ACC112 (cell line): ENCODE data around the gene FBLN2.
"Not testable (repeated sequence)": the region's sequence is repeated elsewhere in the genome, so short reads cannot be mapped to it uniquely, and the experiment has no call there.

Experiments
- H2AFZ ChIP-seq: fragments of 200-600 bp; sonication (generic); one replicate; pipeline ENCODE4 v1.6.0; 2017; ENCODE audit warnings: antibody characterized with exemption, low read length; ENCODE audit not compliant: unreplicated experiment
- H3K27ac ChIP-seq: fragments of 200-600 bp; sonication (generic); 2 replicates; pipeline ENCODE4 v1.5.1; 2014; ENCODE audit warnings: low read depth, mild to moderate bottlenecking, antibody characterized with exemption, low read length, moderate library complexity
- H3K27me3 ChIP-seq: fragments of 200-600 bp; sonication (generic); 2 replicates; pipeline ENCODE4 v1.6.1; 2014; ENCODE audit warnings: mild to moderate bottlenecking, antibody characterized with exemption, low read length, moderate library complexity, mixed read lengths; ENCODE audit not compliant: insufficient read depth
- H3K36me3 ChIP-seq: fragments of 200-600 bp; sonication (generic); 2 replicates; pipeline ENCODE4 v1.6.1; 2016; ENCODE audit warnings: mild to moderate bottlenecking, antibody characterized with exemption, low read length, moderate library complexity, mixed read lengths; ENCODE audit not compliant: insufficient read depth
- H3K4me1 ChIP-seq: fragments of 200-600 bp; sonication (generic); one replicate; pipeline ENCODE4 v1.6.1; 2016; ENCODE audit warnings: low read length, mixed read lengths; ENCODE audit not compliant: insufficient read depth, unreplicated experiment, control insufficient read depth
- H3K4me3 ChIP-seq: fragments of 200-600 bp; sonication (generic); 2 replicates; pipeline ENCODE4 v1.5.1; 2014; ENCODE audit warnings: mild to moderate bottlenecking, low read depth, low read length
- H3K79me2 ChIP-seq: fragments of 200-600 bp; sonication (generic); one replicate; pipeline ENCODE4 v1.6.0; 2016; ENCODE audit warnings: low read length; ENCODE audit not compliant: control insufficient read depth, unreplicated experiment, insufficient read depth

Gene FBLN2

DNA sequence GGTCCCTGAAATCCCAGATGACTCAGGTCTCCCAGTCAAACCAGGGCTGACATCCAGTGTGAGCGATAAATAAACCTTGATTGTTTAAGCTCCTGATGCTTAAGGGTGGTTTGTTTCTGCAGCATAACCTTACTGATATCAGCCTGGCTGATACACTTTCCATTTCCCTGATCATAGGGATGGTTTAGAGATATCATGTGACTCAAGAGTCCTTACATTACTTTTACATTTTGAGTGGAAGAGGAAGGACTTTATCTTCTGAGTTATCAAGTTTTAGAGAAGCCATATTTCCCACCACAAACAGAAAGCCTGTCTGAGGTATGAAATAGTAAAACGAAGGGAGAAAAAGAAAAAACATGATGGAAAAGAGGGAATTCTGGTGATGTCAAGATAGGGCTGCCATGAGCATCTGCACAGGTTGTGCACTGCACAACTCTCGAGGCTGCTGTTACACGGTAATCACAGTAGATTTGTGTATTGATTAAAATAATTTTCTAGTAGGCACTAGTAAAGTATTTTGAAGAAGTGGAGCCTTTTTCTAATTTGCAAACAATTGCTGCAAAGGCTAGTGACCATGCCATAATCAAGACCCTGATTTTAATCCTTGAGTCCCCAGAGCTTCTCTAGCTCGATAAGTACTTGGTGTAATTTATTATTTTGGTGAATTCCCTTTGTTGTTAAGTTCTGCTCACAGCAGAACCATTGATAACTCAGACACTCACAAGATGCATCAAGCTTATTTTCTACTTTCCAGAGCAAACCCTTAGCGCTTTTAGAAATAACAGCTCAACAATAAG lies 34.1 kb upstream of the FBLN2 start:
- Histone ChIP-seq H3K27me3 (no peaks in the 10 kb centered on the region), H3K4me3 (no peak overlapping the region), H3K27ac (no peak overlapping the region), H2AFZ (no peak overlapping the region), H3K4me1 (peaks cover 11% of the 10 kb centered on the region), H3K79me2 (no peaks in the 10 kb centered on the region), H3K36me3 (no peaks in the 10 kb centered on the region)

DNA sequence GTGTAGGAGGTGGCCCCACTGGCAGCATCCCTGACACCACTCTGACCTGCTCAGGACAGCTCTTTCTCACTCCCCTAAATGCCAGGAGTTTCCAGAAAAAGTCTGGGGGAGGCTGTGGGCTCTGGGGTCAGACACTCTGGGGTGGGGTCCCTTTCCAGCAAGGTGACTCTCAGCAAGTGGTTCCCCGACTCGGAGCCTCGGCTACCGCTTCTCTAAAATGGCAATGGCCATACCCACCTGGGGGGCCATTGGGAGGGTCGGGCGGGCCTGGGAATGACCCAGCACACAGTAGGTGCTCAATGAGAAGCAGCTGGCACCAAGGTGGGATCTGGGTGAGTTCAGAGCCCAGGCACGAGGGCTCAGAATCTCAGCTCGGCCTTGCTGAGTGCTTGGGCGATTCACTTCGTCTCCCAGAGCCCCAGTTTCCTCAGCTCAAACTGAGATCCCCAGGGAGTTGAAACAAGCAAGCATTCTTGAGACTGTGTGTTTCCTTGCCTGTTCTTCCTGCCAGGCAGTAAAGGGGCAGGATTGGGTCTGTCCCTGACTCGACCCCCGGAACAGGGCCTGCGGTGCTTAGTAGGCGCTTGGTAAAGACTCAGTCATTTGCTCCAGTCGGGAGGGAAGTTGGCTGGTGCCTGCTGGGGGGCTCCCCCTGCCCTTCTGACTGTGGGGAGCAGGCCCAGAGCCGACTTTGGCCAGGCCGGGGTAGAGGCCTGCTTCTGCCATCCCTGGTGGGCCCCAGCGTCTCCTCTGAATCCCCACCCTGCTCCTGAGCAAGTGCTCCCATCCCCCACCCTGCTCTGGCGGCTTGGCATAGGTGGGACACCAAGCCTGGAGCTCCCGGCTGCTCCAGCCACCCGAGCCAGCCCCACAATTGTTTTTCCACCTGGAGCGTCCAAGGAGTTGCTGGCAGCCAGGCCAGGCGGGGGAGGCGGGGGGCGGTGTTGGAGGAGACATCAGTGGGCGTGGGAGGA lies 32.9 kb upstream of the FBLN2 start:
- no peaks in the 10 kb centered on the region for H3K27me3 ChIP-seq

DNA sequence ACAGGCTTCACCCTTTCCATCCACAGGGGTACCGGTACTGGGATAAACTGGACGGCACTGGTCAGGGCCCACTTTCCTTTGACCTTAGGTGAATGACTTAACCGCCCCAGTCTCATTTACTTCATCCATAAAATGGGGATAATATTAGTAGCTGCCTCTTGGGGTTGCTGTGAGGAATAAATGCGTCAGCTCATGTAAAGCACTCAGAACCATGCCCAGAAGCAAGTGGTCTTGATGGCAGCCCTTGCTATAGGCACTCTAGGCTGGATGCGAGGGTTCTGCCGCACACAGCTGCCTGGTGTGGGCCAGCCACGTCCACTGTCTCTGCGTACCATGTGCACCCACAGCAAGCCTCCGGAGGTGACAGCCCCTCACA lies 32.2 kb upstream of the FBLN2 start:
- no peak overlapping the region for H3K4me3 ChIP-seq
- no peaks in the 10 kb centered on the region for H3K36me3 ChIP-seq
- peaks cover 11% of the 10 kb centered on the region for H3K4me1 ChIP-seq
- H3K27me3 ChIP-seq = no peaks in the 10 kb centered on the region
- H3K79me2 ChIP-seq = no peaks in the 10 kb centered on the region
- H2AFZ ChIP-seq = no peak overlapping the region
- no peak overlapping the region for H3K27ac ChIP-seq

More for the DNA sequence above, 32.9 kb upstream of the FBLN2 start:
- H3K79me2 ChIP-seq = no peaks in the 10 kb centered on the region
- H3K4me1 ChIP-seq = peaks cover 11% of the 10 kb centered on the region
- no peak overlapping the region for H3K4me3 ChIP-seq
- no peak overlapping the region for H3K27ac ChIP-seq
- no peaks in the 10 kb centered on the region for H3K36me3 ChIP-seq
- H2AFZ ChIP-seq = no peak overlapping the region

DNA sequence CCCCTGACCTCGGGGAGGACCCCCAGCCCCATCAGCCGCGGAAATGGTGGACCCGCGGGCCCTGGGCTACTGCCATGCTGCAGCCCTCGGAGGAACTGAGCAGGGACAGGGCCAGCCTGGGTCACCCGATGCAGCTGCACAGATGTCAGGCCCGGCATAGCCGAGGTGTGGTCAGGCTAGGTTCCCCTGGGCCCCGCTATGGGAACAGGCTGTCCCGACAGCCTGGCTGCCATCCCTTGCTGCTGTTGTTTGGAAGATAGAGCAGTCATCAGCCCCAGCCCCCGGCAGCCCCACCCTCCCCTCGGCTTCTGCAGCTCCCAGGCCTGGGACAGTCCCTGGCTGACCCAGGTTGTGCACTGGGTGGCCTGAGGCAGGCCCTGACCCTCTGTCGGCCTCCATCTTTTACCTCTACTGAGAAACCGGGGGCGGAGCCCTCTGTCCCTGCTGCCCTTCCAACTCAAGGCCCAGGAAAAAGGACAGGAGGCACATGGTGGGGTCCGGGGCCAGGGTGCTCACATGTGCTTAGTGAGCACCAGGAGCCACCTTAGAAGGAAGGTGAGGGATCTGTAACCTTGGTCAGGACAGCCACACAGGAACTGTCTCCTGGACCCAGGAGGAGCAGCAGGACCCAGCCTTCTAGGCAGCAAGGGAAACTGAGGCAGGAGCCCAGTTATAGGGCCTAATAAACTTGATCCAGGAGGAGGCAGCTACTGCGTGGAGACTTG lies 31.5 kb upstream of the FBLN2 start:
- Histone ChIP-seq H3K4me3 (no peak overlapping the region), H3K36me3 (no peaks in the 10 kb centered on the region), H2AFZ (no peak overlapping the region), H3K27me3 (no peaks in the 10 kb centered on the region), H3K4me1 (peaks cover 11% of the 10 kb centered on the region), H3K79me2 (no peaks in the 10 kb centered on the region), H3K27ac (no peak overlapping the region)

DNA sequence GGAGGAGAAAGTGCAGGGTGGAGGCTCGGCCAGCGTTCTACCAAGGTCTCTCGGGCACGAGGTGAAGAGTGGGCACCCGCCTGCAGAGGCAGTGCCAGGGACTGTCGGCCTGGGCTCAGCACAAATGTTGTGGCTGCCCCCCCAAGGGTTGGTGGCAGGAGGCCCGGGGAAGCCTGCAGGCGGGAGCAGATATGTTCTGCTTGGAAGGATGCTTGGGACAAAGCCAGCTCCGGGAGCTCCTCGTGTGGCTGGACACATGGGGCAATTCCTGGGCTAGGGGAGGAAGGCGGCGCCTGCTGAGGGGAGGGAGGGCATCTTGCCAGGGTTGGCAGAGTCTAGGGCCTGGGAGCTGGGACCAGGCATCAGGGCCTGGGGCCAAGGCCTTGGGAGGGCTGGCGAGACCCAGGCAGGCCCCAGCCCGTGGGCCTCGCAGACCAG lies 30.4 kb upstream of the FBLN2 start:
- no peaks in the 10 kb centered on the region for H3K79me2 ChIP-seq
- H2AFZ ChIP-seq = no peak overlapping the region
- peaks cover 10% of the 10 kb centered on the region for H3K4me1 ChIP-seq
- H3K36me3 ChIP-seq = no peaks in the 10 kb centered on the region
- H3K27me3 ChIP-seq = no peaks in the 10 kb centered on the region
- H3K27ac ChIP-seq = no peak overlapping the region
- H3K4me3 ChIP-seq = no peak overlapping the region

DNA sequence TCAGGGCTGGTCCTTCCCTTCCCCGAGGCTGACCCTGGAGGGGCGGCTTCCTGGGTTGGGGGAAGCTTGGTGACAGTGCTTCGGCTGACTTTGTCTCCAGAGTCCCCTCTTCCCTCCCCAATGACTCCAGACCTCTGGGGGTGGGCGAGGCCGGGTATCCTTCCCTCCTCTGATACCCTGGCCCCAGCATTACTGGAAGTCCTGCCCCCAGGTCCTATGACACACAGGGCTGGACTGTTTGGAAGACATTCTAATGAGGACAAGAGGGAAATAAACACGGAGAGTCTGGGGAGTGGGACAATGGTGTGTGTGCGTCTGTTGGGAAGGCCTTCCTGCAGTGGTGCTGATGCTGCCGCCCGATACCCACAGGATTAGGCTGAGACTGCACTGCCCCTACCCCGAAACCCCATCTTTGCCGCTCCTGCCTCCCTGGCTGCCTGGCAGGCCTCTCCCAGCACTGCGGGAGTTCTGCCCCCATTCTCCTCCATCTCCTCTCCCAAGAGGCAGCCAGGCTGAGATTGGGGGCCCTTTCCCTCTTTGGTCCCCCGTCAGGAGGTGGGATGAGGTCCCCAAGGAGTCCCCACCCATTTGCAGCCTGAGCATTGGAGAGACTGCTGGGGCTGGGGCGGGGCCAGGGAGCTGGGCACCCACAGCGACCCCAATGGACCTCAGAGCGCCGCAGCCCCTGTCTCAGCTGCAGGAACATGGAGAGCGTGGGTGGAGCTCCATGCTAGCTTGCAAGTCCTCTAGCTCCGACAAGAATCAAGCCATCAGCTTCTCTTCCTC lies 29.7 kb upstream of the FBLN2 start:
- Histone ChIP-seq H3K36me3 (no peaks in the 10 kb centered on the region), H3K4me1 (peaks cover 9% of the 10 kb centered on the region), H3K79me2 (no peaks in the 10 kb centered on the region), H2AFZ (no peak overlapping the region), H3K27ac (no peak overlapping the region), H3K4me3 (no peak overlapping the region), H3K27me3 (no peaks in the 10 kb centered on the region)

DNA sequence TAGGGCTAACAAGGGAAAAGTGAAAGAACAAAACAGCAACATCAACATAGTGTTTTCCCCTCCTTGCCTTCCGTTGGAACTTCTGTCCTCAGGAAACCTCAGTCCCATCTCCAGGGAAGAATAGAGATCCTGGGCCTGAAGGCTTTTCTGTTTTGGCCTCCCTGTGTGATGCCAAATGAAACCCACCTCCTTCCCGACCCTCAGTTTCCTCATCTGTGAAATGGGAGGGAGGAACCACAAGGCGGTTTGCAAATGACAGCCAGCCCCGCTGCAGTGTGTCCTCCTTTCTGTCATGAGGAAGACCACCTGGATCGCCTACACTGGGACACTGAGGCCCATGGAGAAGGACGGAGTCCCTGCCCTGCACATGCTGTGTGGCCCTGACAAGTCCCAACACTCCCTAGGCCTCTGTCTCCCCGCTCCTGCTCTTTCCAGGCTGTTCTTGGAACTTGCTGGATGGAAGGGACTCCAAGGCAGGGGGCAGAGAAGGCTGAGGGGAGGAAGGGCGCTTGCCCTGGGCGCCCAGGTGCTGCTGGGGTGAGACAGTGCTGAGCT lies 28.5 kb upstream of the FBLN2 start:
- Histone ChIP-seq H3K4me3 (no peak overlapping the region), H3K79me2 (no peaks in the 10 kb centered on the region), H3K27ac (no peak overlapping the region), H3K36me3 (no peaks in the 10 kb centered on the region), H2AFZ (no peak overlapping the region), H3K27me3 (no peaks in the 10 kb centered on the region), H3K4me1 (peaks cover 9% of the 10 kb centered on the region)

DNA sequence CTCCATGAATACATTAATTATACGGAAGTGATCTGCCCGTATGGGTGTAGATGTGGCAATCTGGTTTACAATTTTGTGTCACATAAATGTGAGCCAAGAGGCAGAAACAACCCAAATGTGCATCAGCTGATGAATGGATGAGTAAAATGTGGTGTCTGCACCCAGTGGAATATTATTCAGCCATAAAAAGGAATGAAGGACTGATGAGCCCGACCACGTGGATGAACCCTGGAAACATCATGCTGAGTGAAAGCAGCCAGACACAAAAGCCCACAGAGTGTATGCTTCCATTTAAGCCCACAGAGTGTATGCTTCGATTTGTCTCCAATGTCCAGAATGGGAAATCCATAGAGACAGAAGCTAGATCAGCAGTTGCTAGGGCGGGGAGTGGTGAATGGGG lies 27.6 kb upstream of the FBLN2 start:
- Histone ChIP-seq H3K4me3 (no peak overlapping the region), H3K79me2 (no peaks in the 10 kb centered on the region), H3K4me1 (peaks cover 9% of the 10 kb centered on the region), H3K27me3 (no peaks in the 10 kb centered on the region), H2AFZ (no peak overlapping the region), H3K27ac (no peak overlapping the region), H3K36me3 (no peaks in the 10 kb centered on the region)

DNA sequence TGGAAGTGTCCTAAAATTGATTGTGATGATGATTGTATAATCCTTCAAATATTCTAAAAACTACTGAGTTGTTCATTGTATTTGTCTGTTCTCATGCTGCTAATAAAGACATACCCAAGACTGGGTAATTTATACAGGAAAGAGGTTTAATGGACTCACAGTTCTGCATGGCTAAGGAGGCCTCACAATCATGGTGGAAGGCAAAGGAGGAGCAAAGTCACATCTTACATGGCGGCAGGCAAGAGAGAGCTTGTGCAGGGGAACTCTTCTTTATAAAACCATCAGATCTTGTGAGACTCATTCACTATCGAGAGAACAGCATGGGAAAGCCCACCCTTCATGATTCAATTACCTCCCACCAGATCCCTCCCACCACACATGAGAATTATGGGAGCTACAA lies 27.2 kb upstream of the FBLN2 start:
- not testable (repeated sequence) for H3K4me3 ChIP-seq, H2AFZ ChIP-seq, H3K79me2 ChIP-seq, H3K27ac ChIP-seq, H3K4me1 ChIP-seq, H3K27me3 ChIP-seq, H3K36me3 ChIP-seq

DNA sequence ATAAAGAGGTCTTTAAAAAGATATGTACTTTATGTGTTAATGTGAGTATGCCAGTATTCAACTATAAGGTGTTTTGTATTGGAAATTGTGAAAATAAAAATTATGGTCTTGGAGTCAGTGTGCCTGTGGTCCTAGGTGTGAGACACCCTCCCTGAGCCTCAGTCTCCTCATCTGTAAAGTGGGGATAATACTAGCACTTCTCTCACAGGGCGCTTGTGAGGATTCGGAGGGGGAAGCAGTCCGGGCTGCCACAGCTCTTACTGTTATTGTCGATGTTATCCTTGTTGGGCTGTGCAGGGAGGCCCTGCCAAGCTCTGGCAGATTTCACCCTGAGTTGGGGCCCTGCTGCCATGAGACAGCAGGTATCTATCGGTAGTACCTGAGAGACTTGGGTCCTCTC lies 26.7 kb upstream of the FBLN2 start:
- no peak overlapping the region for H2AFZ ChIP-seq
- H3K27me3 ChIP-seq = no peaks in the 10 kb centered on the region
- H3K27ac ChIP-seq = no peak overlapping the region
- H3K36me3 ChIP-seq = no peaks in the 10 kb centered on the region
- H3K4me3 ChIP-seq = no peak overlapping the region
- H3K79me2 ChIP-seq = no peaks in the 10 kb centered on the region
- peaks cover 8% of the 10 kb centered on the region for H3K4me1 ChIP-seq
